HEK293T (cell line): ENCODE measurements around the gene GPC1.

Experiments used
- BHLHE40 ChIP-seq: fragments of 450-650 bp; IDR thresholded peaks from 2 replicates; pipeline ENCODE4 v1.6.1; 2016; ENCODE audit warnings: mild to moderate bottlenecking, moderate library complexity, borderline replicate concordance
- ELF4 ChIP-seq: fragments of 450-650 bp; IDR thresholded peaks from 2 replicates; pipeline ENCODE4 v1.6.1; 2017; ENCODE audit warnings: antibody characterized with exemption
- FOXA1 ChIP-seq: fragments of 450-650 bp; IDR thresholded peaks from 2 replicates; pipeline ENCODE4 v1.6.1; 2016; ENCODE audit warnings: mild to moderate bottlenecking
- HDGF ChIP-seq: fragments of 450-650 bp; IDR thresholded peaks from 2 replicates; pipeline ENCODE4 v1.6.1; 2017; ENCODE audit warnings: antibody characterized with exemption, borderline replicate concordance
- LEF1 ChIP-seq: fragments of 450-650 bp; IDR thresholded peaks from 2 replicates; pipeline ENCODE4 v1.6.1; 2017; ENCODE audit warnings: mild to moderate bottlenecking, borderline replicate concordance
- NFRKB ChIP-seq: fragments of 450-650 bp; IDR thresholded peaks from 2 replicates; pipeline ENCODE4 v1.6.1; 2016; ENCODE audit warnings: mild to moderate bottlenecking, moderate library complexity
- SP1 ChIP-seq: fragments of 450-650 bp; IDR thresholded peaks from 2 replicates; pipeline ENCODE4 v1.6.1; 2017
- SUZ12 ChIP-seq: fragments of 450-650 bp; IDR thresholded peaks from 2 replicates; pipeline ENCODE4 v1.6.1; 2016; ENCODE audit warnings: mild to moderate bottlenecking
- TARDBP ChIP-seq: fragments of 450-650 bp; IDR thresholded peaks from 2 replicates; pipeline ENCODE4 v1.6.1; 2016
- ZNF384 ChIP-seq: fragments of 450-650 bp; IDR thresholded peaks from 2 replicates; pipeline ENCODE4 v1.6.1; 2016
- TF ChIP-seq, protein P1 (sequence below): fragments of 450-650 bp; IDR thresholded peaks from 2 replicates; pipeline ENCODE4 v1.6.1; 2016

DNA sequence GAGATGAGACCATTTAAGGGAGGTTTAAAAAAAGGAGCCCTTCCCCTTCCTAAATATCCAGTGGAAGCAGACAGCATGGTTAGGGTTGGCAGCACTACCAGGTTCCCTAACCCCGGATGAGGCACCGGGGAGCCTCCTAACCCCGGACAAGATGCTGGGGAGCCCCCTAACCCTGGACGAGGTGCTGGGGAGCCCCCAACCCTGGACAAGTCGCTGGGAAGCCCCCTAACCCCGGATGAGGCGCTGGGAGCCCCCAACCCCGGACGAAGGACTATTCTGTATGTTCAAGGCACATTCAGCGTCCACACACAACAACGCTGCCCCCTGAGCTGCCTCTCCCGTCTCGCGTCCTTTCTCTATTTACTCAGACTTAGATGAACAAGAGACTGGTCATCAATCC, 70.4 kb downstream of the GPC1 start:
- TF ChIP-seq TARDBP (no peak), SUZ12 (no peak), ELF4 (no peak), HDGF (no peak), BHLHE40 (no peak), ZNF384 (no peak), FOXA1 (no peak), SP1 (no peak), NFRKB (no peak), LEF1 (no peak)
- TF ChIP-seq, protein P1, sequence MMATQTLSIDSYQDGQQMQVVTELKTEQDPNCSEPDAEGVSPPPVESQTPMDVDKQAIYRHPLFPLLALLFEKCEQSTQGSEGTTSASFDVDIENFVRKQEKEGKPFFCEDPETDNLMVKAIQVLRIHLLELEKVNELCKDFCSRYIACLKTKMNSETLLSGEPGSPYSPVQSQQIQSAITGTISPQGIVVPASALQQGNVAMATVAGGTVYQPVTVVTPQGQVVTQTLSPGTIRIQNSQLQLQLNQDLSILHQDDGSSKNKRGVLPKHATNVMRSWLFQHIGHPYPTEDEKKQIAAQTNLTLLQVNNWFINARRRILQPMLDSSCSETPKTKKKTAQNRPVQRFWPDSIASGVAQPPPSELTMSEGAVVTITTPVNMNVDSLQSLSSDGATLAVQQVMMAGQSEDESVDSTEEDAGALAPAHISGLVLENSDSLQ: no peak
